ENCODE measurements around the gene NPEPL1.

Gene NPEPL1

DNA sequence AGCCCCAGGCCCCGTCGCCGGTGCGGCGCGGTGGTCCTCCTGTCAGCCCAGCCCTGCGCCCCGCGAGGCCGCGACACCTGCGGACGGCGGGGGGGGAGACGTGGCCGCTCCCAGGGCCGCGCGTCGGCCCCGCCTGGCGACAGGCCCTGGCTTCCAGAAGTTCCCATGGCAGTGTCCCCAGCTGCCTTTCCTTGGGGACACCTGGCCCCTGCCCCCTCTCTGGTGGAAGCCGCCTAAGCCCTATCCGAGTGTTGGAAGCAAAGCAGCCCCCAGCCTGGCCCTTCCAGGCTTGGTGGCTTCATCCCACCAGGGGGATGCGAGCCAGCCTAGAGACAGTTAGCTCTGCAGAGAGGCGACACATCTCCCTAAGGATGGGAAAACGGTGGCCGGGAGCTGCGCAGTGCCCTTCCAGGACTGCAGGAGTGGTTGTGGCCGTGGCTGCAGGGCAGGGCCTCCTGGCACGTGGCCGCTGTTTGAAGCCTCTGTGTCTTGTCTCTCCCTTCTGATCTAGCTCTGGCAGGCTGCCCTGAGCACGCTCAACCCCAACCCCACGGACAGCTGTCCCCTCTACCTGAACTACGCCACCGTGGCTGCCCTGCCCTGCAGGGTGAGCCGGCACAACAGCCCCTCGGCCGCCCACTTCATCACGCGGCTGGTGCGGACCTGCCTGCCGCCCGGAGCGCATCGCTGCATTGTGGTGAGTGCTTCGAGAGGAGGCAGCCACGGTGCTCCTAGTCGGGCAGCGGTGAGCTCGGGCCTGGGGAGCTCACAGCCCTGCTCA is 816 bp downstream of the NPEPL1 start:
- ChIA-PET CTCF (interaction anchor here (1.0 kb wide), 1 partner anchor 13 kb away, joined by 3 read pairs; no protein-coding TSS in a partner anchor), POLR2A (no interaction called here)
- no peak for DNase-seq (ENCODE audit: low read depth, low spot score)
- no peak for TF ChIP-seq CTCF (IDR thresholded peaks at IDR 0.05; ENCODE audit: insufficient read depth, low read length, missing control alignments)
- peak overlapping the region; percentile 53 for H3K4me3 ChIP-seq (ENCODE audit: low read depth, low read length)

DNA sequence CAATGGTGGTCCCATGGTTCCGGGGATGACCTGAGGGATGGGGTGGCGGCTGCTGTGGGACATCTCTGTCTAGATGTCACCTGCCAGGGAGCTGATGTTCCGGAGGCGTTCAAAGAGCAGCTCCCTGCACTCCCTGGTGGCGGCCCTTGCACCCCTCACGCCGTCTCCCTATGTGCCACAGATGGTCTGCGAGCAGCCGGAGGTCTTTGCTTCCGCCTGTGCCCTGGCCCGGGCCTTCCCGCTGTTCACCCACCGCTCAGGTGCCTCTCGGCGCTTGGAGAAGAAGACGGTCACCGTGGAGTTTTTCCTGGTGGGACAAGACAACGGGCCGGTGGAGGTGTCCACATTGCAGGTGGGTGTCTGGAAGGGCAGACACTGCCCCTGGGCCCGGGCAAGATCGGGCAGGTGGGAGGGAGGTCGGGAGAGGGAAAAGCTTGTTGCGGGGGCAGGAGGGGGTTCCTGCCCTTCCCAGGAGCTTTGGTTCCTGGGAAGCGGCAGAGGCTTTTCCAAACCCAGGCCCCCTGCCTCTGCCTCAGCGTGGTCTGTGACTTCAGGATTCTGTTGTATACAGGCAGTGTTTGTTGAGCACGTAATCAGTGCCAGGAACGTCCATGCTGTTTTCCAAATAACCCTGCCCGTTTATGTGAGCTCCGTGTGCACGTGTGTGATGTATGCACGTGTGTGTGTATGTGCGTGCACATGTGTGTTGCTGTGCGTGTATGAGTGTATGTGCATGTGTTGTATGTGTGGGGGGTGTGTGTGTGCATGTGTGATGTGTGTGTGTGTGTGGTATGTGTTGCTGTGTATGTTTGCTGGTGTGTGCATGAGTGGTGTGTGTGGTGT is 1.9 kb downstream of the NPEPL1 start:
- DNase-seq (ENCODE audit: low read depth, low spot score), result no peak
- CTCF ChIA-PET, result no interaction called here
- H3K4me3 ChIP-seq (ENCODE audit: low read depth, low read length), result no peak overlapping the region
- POLR2A ChIA-PET, result no interaction called here
- no peak for TF ChIP-seq CTCF (IDR thresholded peaks at IDR 0.05; ENCODE audit: insufficient read depth, low read length, missing control alignments)

DNA sequence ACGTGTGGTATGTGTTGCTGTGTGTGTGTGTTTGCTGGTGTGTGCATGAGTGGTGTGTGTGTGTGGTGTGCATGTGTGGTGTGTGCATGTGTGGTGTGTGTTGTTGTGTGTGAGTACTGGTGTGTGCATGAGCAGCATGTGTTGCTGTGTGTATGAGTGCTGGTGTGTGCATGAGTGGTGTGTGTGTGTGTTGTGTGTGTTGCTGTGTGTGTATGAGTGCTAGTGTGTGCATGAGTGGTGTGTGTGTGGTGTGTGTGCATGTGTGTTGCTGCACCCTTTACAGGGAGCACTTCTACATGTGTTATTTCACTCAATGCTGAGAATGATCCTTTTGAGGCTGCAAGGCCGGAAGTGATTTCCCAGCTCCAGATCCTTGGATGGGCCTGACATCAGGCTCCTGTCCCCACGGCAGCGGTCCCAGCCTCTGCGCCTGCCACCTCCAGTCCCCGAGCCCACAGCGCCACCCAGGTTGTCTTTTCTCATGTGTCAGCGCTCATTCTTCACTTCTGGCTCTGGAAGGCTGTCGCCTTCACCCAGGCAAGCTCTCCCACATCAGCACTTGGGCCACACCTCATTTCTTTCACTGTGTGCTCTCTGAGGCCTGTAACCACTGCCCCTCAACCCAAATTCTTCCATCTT is 2.6 kb downstream of the NPEPL1 start:
- no peak overlapping the region for H3K4me3 ChIP-seq (ENCODE audit: low read depth, low read length)
- POLR2A ChIA-PET, result no interaction called here
- no peak for TF ChIP-seq CTCF (IDR thresholded peaks at IDR 0.05; ENCODE audit: insufficient read depth, low read length, missing control alignments)
- DNase-seq (ENCODE audit: low read depth, low spot score), result no peak
- CTCF ChIA-PET, result no interaction called here

- H3K4me3 ChIP-seq (ENCODE audit: low read depth, low read length), result no peak overlapping the region
- ChIA-PET CTCF (no interaction called here), POLR2A (no interaction called here)
- no peak for TF ChIP-seq CTCF (IDR thresholded peaks at IDR 0.05; ENCODE audit: insufficient read depth, low read length, missing control alignments)
- DNase-seq (ENCODE audit: low read depth, low spot score), result no peak
These were observed 3.3 kb downstream of the NPEPL1 start for GRCh38 chr20:58695895-58696375.

GRCh38 chr20:58696411-58696961 is 3.9 kb downstream of the NPEPL1 start:
- ChIA-PET CTCF (no interaction called here), POLR2A (interaction anchor here (1.0 to 1.1 kb wide), 2 partner anchors 16 to 18 kb away, joined by 3 read pairs; no protein-coding TSS in a partner anchor)
- H3K4me3 ChIP-seq (ENCODE audit: low read depth, low read length), result no peak overlapping the region
- DNase-seq (ENCODE audit: low read depth, low spot score), result no peak
- no peak for TF ChIP-seq CTCF (IDR thresholded peaks at IDR 0.05; ENCODE audit: insufficient read depth, low read length, missing control alignments)
